GM12892 (cell line): Measurements from ENCODE around the gene BTNL3.

ENCODE experiments used
- POLR2A ChIP-seq: IDR thresholded peaks from 2 replicates; pipeline ENCODE4 v1.6.1; 2011; ENCODE audit warnings: low read depth, low read length, control low read depth
- POLR2AphosphoS5 ChIP-seq: IDR thresholded peaks from 2 replicates; pipeline ENCODE4 v1.6.1; 2011; ENCODE audit warnings: low read depth, low read length, control low read depth

GRCh38 chr5:180988592-180988991, at the start of gene BTNL3:
- TF ChIP-seq POLR2A (no peak), POLR2AphosphoS5 (no peak)
